HCT116 (cell line): ENCODE measurements around the gene GRIA1. TPM values are rescaled to one million over a fixed set of nuclear protein-coding genes. Genes with fewer than 3 reads are reported as not detected.

Experiments
- ATAC-seq: fragments of 200-7000 bp; cut with Tn5 transposase; 2 replicates; pipeline ENCODE4 v1.9.1; 2020; ENCODE audit warnings: mild to moderate bottlenecking, moderate library complexity
- BruUV-seq: library from RNA; stranded (reverse); fragments of 400-500 nt; replicated peaks from 2 replicates; lab custom pipeline; 2021; lab: Mats Ljungman, UMichigan
- CTCF ChIA-PET: fragments of 300-600 bp; sonication (Branson Sonifier 250); formaldehyde crosslinking; loops from one replicate; lab custom pipeline; 2021; ENCODE audit warnings: antibody characterized with exemption; lab: Charles Lee
- POLR2A ChIA-PET: fragments of 300-600, 350-600 bp; sonication (Branson Sonifier 250); formaldehyde crosslinking; loops from one replicate; lab custom pipeline; 2021; ENCODE audit warnings: antibody characterized with exemption; lab: Charles Lee
- RAD21 ChIA-PET, 2 experiments: fragments of 300-600 bp; sonication (Branson Sonifier 250); formaldehyde crosslinking; loops; one replicate each; lab custom pipeline; 2023; ENCODE audit warnings: low total read pairs in 2 of 2; ENCODE audit not compliant: uncharacterized antibody in 2 of 2, unreplicated experiment in 2 of 2, low non-redundant PET in 1 of 2; lab: Charles Lee
- DNase-seq: peaks from one replicate; pipeline ENCODE4 v3.0.0-alpha.2; 2010; ENCODE audit warnings: low read depth, low spot score
- H2AFZ ChIP-seq: fragments of 200-600 bp; shearing (Covaris generic), sonication (generic); 2 replicates; pipeline ENCODE4 v1.6.1; 2017; ENCODE audit warnings: low read depth, mixed run types, mixed read lengths, antibody characterized with exemption, low read length; ENCODE audit not compliant: poor library complexity, severe bottlenecking
- H3K27ac ChIP-seq: 2 replicates; pipeline ENCODE4 v1.5.1; 2012; ENCODE audit warnings: low read depth, low read length
- H3K27me3 ChIP-seq: fragments of 200-600 bp; sonication (generic); 2 replicates; pipeline ENCODE4 v1.6.1; 2016; ENCODE audit warnings: mixed run types, low read length, mixed read lengths; ENCODE audit not compliant: insufficient read depth
- H3K36me3 ChIP-seq, 2 experiments: fragments of 200-500 bp in 1 of 2; fragments of 200-600 bp in 1 of 2; sonication (Bioruptor generic) in 1 of 2; sonication (generic) in 1 of 2; 2 replicates each; pipeline versions ENCODE4 v1.5.1 to v1.6.1; 2014 to 2016; ENCODE audit warnings: low read length in 2 of 2, inconsistent platforms in 1 of 2, mixed read lengths in 1 of 2, mixed run types in 1 of 2; ENCODE audit not compliant: insufficient read depth in 2 of 2, control insufficient read depth in 1 of 2
- H3K4me1 ChIP-seq, 2 experiments: fragments of 200-600 bp in 1 of 2; sonication (generic) in 1 of 2; 2 replicates each; pipeline versions ENCODE4 v1.5.1 to v1.6.1; 2012 to 2017; ENCODE audit warnings: low read length in 2 of 2, inconsistent platforms in 1 of 2, mild to moderate bottlenecking in 1 of 2, mixed read lengths in 1 of 2, mixed run types in 1 of 2, moderate library complexity in 1 of 2; ENCODE audit not compliant: insufficient read depth in 2 of 2, control insufficient read depth in 1 of 2
- H3K4me2 ChIP-seq: fragments of 200-600 bp; sonication (generic); 2 replicates; pipeline ENCODE4 v1.6.1; 2017; ENCODE audit warnings: mixed run types, low read length, mixed read lengths
- H3K4me3 ChIP-seq, 2 experiments: fragments of 200-600 bp in 1 of 2; sonication (generic) in 1 of 2; replicated peaks in 1 of 2; 2 replicates each; pipeline ENCODE4 v1.5.1; 2011 to 2016; ENCODE audit warnings: low read length in 2 of 2, control low read depth in 1 of 2, low read depth in 1 of 2, mild to moderate bottlenecking in 1 of 2, mixed read lengths in 1 of 2, mixed run types in 1 of 2
- H3K79me2 ChIP-seq: fragments of 200-600 bp; sonication (generic); 2 replicates; pipeline ENCODE4 v1.6.1; 2017; ENCODE audit warnings: mild to moderate bottlenecking, mixed run types, low read length, moderate library complexity, mixed read lengths; ENCODE audit not compliant: insufficient read depth
- H3K9ac ChIP-seq: fragments of 200-600 bp; sonication (generic); 2 replicates; pipeline ENCODE4 v1.6.1; 2016; ENCODE audit warnings: low read length, mixed read lengths
- H3K9me2 ChIP-seq: fragments of 200-600 bp; sonication (generic), shearing (Covaris generic); 2 replicates; pipeline ENCODE4 v1.6.1; 2017; ENCODE audit warnings: mixed run types, mild to moderate bottlenecking, moderate library complexity; ENCODE audit not compliant: insufficient read depth
- H3K9me3 ChIP-seq, 2 experiments: fragments of 200-500 bp in 1 of 2; fragments of 200-600 bp in 1 of 2; sonication (Bioruptor generic) in 1 of 2; sonication (generic) in 1 of 2; 2 replicates each; pipeline ENCODE4 v1.6.1; 2014 to 2017; ENCODE audit warnings: low read length in 2 of 2, mixed read lengths in 2 of 2, inconsistent platforms in 1 of 2, low read depth in 1 of 2, mild to moderate bottlenecking in 1 of 2, mixed run types in 1 of 2, moderate library complexity in 1 of 2; ENCODE audit not compliant: control insufficient read depth in 1 of 2, insufficient read depth in 1 of 2
- H4K20me1 ChIP-seq: fragments of 200-600 bp; sonication (generic), shearing (Covaris generic); 2 replicates; pipeline ENCODE4 v1.6.1; 2017; ENCODE audit warnings: mixed run types, mild to moderate bottlenecking, moderate library complexity; ENCODE audit not compliant: insufficient read depth
- ATF3 ChIP-seq: IDR thresholded peaks from 2 replicates; pipeline ENCODE4 v1.6.1; 2012
- CBX3 ChIP-seq: IDR thresholded peaks from 2 replicates; pipeline ENCODE4 v1.6.1; 2012; ENCODE audit warnings: low read depth
- CEBPB ChIP-seq: IDR thresholded peaks from 2 replicates; pipeline ENCODE4 v1.6.1; 2012; ENCODE audit warnings: low read depth
- CTCF ChIP-seq, 3 experiments: fragments of 200-600 bp in 1 of 3; sonication (generic) in 1 of 3; IDR thresholded peaks in 2 of 3; conservative IDR thresholded peaks in 1 of 3; 2 replicates each; pipeline ENCODE4 v1.5.1; 2012 to 2017; ENCODE audit warnings: low read depth in 2 of 3, low read length in 2 of 3, antibody characterized with exemption in 1 of 3, borderline replicate concordance in 1 of 3, control low read depth in 1 of 3, mild to moderate bottlenecking in 1 of 3, mixed read lengths in 1 of 3, mixed run types in 1 of 3, moderate library complexity in 1 of 3; ENCODE audit not compliant: insufficient read depth in 1 of 3
- EZH2 ChIP-seq: fragments of 200-600 bp; sonication (generic); IDR thresholded peaks from 2 replicates; pipeline ENCODE4 v1.6.1; 2017; ENCODE audit warnings: antibody characterized with exemption, mixed run types
- FOSL1 ChIP-seq: IDR thresholded peaks from 2 replicates; pipeline ENCODE4 v1.6.1; 2012; ENCODE audit warnings: low read depth
- JUND ChIP-seq: IDR thresholded peaks from 2 replicates; pipeline ENCODE4 v1.6.1; 2012
- POLR2A ChIP-seq: IDR thresholded peaks from 2 replicates; pipeline ENCODE4 v1.7.0; 2011; ENCODE audit warnings: borderline replicate concordance; ENCODE audit not compliant: insufficient read depth, insufficient read length; ENCODE audit errors: extremely low read depth
- POLR2AphosphoS5 ChIP-seq: IDR thresholded peaks from 2 replicates; pipeline ENCODE4 v1.6.1; 2011; ENCODE audit warnings: mild to moderate bottlenecking, low read depth, low read length, moderate library complexity
- RAD21 ChIP-seq: IDR thresholded peaks from 2 replicates; pipeline ENCODE4 v1.6.1; 2012; ENCODE audit warnings: low read depth, mild to moderate bottlenecking
- SIN3A ChIP-seq: IDR thresholded peaks from 2 replicates; pipeline ENCODE4 v1.6.1; 2012; ENCODE audit warnings: low read depth
- SRF ChIP-seq: IDR thresholded peaks from 2 replicates; pipeline ENCODE4 v1.6.1; 2012; ENCODE audit warnings: low read depth
- TCF7L2 ChIP-seq: IDR thresholded peaks from 2 replicates; pipeline ENCODE4 v1.7.0; 2011; ENCODE audit warnings: borderline replicate concordance, inconsistent platforms; ENCODE audit not compliant: insufficient read depth, insufficient read length; ENCODE audit errors: extremely low read depth
- YY1 ChIP-seq: IDR thresholded peaks from 2 replicates; pipeline ENCODE4 v1.6.1; 2011; ENCODE audit warnings: low read length, low read depth, moderate library complexity, mild to moderate bottlenecking; ENCODE audit not compliant: insufficient replicate concordance; ENCODE audit errors: extremely low read depth
- ZBTB33 ChIP-seq: IDR thresholded peaks from 2 replicates; pipeline ENCODE4 v1.6.1; 2011; ENCODE audit warnings: mild to moderate bottlenecking, low read length, moderate library complexity; ENCODE audit not compliant: insufficient replicate concordance; ENCODE audit errors: extremely low read depth
- ZFX ChIP-seq: fragments of 450-650 bp; IDR thresholded peaks from 2 replicates; pipeline ENCODE4 v1.6.1; 2017
- ZNF274 ChIP-seq: fragments of 200-500 bp; sonication (Bioruptor generic); IDR thresholded peaks from 2 replicates; pipeline ENCODE4 v1.6.1; 2014; ENCODE audit warnings: mild to moderate bottlenecking, low read depth, low read length, inconsistent platforms
- intact Hi-C: fragments of 100-400 bp; cut with micrococcal nuclease; formaldehyde crosslinking; loops from 2 replicates; pipeline ENCODE4 v1.10.0; 2022
- total RNA-seq: library from RNA; stranded (reverse); gene quantifications from one replicate; pipeline ENCODE4 v1.2.1, GENCODE V29; 2021; ENCODE audit not compliant: unreplicated experiment

GRIA1 gene
- total RNA-seq, 1 experiment from 2014 or later, result not detected

- Histone ChIP-seq H3K36me3 (no peaks in the 10 kb centered on the region), H3K9ac (no peak overlapping the region), H3K4me1 (no peaks in the 10 kb centered on the region), H3K9me3 (no peaks in the 10 kb centered on the region), H3K4me2 (no peak overlapping the region), H3K27ac (no peak overlapping the region), H2AFZ (no peak overlapping the region), H3K9me2 (no peaks in the 10 kb centered on the region), H3K27me3 (peaks cover 17% of the 10 kb centered on the region; the same call in 1 of the 2 replicates), H3K4me3 (no peak overlapping the region), H4K20me1 (no peaks in the 10 kb centered on the region), H3K79me2 (no peaks in the 10 kb centered on the region)
- no peak for DNase-seq
- no peak for ATAC-seq
- RAD21 ChIA-PET, result no interaction called here
- intact Hi-C loops, result no loop called here
- TF ChIP-seq FOSL1, result no peak
- TF ChIP-seq EZH2, result no peak
- TF ChIP-seq SRF, result no peak
- TF ChIP-seq YY1, result no peak
- TF ChIP-seq ATF3, result no peak
- no peak for TF ChIP-seq CEBPB
- no peak for TF ChIP-seq ZFX
- no peak for TF ChIP-seq RAD21
- TF ChIP-seq SIN3A, result no peak
- no peak for TF ChIP-seq ZNF274
- TF ChIP-seq CBX3, result no peak
- TF ChIP-seq CTCF (IDR thresholded peaks at IDR 0.05 in 2 of 3, conservative IDR thresholded peaks at IDR 0.05 in 1 of 3; ENCODE audit: borderline replicate concordance in 1 of 3, insufficient read depth in 1 of 3, low read depth in 2 of 3, low read length in 2 of 3), result no peak
- no peak for TF ChIP-seq POLR2A
- TF ChIP-seq ZBTB33, result no peak
- no peak for TF ChIP-seq JUND
- TF ChIP-seq POLR2AphosphoS5, result no peak
- no peak for TF ChIP-seq TCF7L2
- CTCF ChIA-PET, result no interaction called here
- no TSS peak for BruUV-seq
- POLR2A ChIA-PET, result no interaction called here
Measured at GRCh38 chr5:153792305-153792704, 301.8 kb downstream of the GRIA1 start.
